CD4-positive, alpha-beta T cell (primary cell): ENCODE measurements around the gene EFCAB8. TPM values are rescaled to one million over a fixed set of nuclear protein-coding genes. Genes with fewer than 3 reads are reported as not detected.

ENCODE experiments used
- ATAC-seq: fragments of 200-7000 bp; cut with Tn5 transposase; one replicate; pipeline ENCODE4 v1.10.0; 2022; ENCODE audit warnings: mild to moderate bottlenecking; ENCODE audit not compliant: poor library complexity
- CTCF ChIA-PET: fragments of 350-600 bp; sonication (Branson Sonifier 250); formaldehyde crosslinking; loops from one replicate; lab custom pipeline; 2021; ENCODE audit warnings: antibody characterized with exemption, inconsistent platforms; lab: Charles Lee
- POLR2A ChIA-PET: fragments of 350-600 bp; sonication (Branson Sonifier 250); formaldehyde crosslinking; loops from one replicate; lab custom pipeline; 2021; ENCODE audit warnings: antibody characterized with exemption, inconsistent platforms; lab: Charles Lee
- DNase-seq, 14 experiments: peaks; one replicate each; pipeline ENCODE4 v3.0.0-alpha.2; 2013 to 2020; ENCODE audit warnings: mixed read lengths in 2 of 14
- H3K27ac ChIP-seq, 2 donors: one replicate each; pipeline versions ENCODE4 v1.5.1 to v1.7.0; 2013; ENCODE audit warnings: low read length in 2 of 2, low read depth in 1 of 2, mild to moderate bottlenecking in 1 of 2
- H3K27me3 ChIP-seq, 2 experiments: 1 replicate in 1 of 2; 2 replicates in 1 of 2; pipeline versions ENCODE4 v1.6.1 to v1.7.0; 2013; ENCODE audit warnings: low read length in 2 of 2, control low read depth in 1 of 2, mild to moderate bottlenecking in 1 of 2, moderate library complexity in 1 of 2; ENCODE audit not compliant: insufficient read depth in 2 of 2, control insufficient read depth in 1 of 2
- H3K36me3 ChIP-seq: one replicate; pipeline ENCODE4 v1.6.1; 2013; ENCODE audit warnings: low read length, control low read depth; ENCODE audit not compliant: insufficient read depth
- H3K4me1 ChIP-seq: one replicate; pipeline ENCODE4 v1.6.1; 2013; ENCODE audit warnings: low read length, control low read depth; ENCODE audit not compliant: insufficient read depth
- H3K4me3 ChIP-seq: one replicate; pipeline ENCODE4 v1.5.1; 2013; ENCODE audit warnings: mild to moderate bottlenecking, low read length, moderate library complexity
- H3K9me3 ChIP-seq, 2 experiments: 1 replicate in 1 of 2; 2 replicates in 1 of 2; pipeline versions ENCODE4 v1.6.1 to v1.7.0; 2013; ENCODE audit warnings: low read length in 2 of 2, mild to moderate bottlenecking in 2 of 2, control low read depth in 1 of 2, moderate library complexity in 1 of 2; ENCODE audit not compliant: control insufficient read depth in 1 of 2, insufficient read depth in 1 of 2
- H3K27ac Mint-ChIP-seq: one replicate; pipeline ENCODE4 v1.8.0; 2020; ENCODE audit warnings: mixed read lengths
- H3K27me3 Mint-ChIP-seq: one replicate; pipeline ENCODE4 v1.8.0; 2021; ENCODE audit warnings: mixed read lengths
- H3K36me3 Mint-ChIP-seq: one replicate; pipeline ENCODE4 v1.8.0; 2021; ENCODE audit warnings: low read depth, mixed read lengths
- H3K4me1 Mint-ChIP-seq: one replicate; pipeline ENCODE4 v1.8.0; 2021; ENCODE audit warnings: low read depth, mixed read lengths
- H3K4me3 Mint-ChIP-seq: one replicate; pipeline ENCODE4 v1.8.0; 2020; ENCODE audit warnings: mild to moderate bottlenecking, mixed read lengths
- H3K9me3 Mint-ChIP-seq: one replicate; pipeline ENCODE4 v1.8.0; 2020; ENCODE audit warnings: mixed read lengths
- CTCF ChIP-seq: fragments of 200-600 bp; IDR thresholded peaks from one replicate; pipeline ENCODE4 v1.8.0; 2022; ENCODE audit warnings: antibody characterized with exemption, mild to moderate bottlenecking
- intact Hi-C, 2 experiments: fragments of 100-400 bp; cut with DNase I in 1 of 2; cut with micrococcal nuclease in 1 of 2; formaldehyde crosslinking; loops; one replicate each; pipeline versions ENCODE4 v1.15.1 to v1.9.0; 2023 to 2025; cut with DNase I, micrococcal nuclease
- total RNA-seq, 174 experiments: library from RNA in 2 of 174; stranded (reverse) in 2 of 174; gene quantifications; one replicate each; pipeline ENCODE4 v1.2.3 and lab custom pipeline; 2021 to 2026

The EFCAB8 gene
- total RNA-seq, 2 experiments from 2014 or later = 0.81 to 2.5 TPM

DNA sequence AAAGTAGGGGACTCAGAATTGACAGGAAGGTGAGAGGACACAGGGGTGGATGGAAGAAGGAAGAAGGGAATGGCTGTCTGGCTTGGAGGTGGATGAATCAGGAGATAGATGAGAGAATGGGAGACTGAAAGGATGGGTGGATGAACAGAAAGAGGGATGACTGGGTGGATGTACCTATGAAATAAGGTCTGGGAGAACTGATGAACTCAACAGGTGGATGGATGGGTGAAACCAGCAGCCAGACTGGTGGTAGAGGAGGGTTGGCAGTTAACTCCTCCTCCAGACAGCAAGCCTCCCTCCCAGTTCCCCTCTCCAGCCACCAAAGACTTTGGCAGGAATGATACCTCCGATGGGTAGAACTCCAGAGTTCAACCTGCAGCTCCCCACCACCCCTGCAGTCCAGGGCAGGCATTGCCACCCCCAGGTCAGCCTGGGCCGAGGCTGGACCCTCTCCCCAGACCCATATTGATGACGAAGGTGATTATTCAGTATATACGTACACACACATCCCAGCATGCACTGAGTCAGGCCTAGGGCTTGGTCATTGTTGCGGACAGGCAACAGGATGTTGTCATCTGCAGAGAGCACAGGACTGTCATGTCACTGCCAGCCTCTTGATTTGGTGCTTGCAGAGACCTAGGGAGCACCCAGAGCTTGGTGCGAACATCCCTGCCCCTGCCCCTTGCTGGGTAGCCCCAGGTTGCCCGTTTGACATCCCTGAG, 143.5 kb downstream of the EFCAB8 start:
- DNase-seq = no peak
- peaks cover 24% of the 10 kb centered on the region for H3K4me1 ChIP-seq
- POLR2A ChIA-PET = interaction anchor here (1.4 kb wide), 1 partner anchor 28 kb away, joined by 5 read pairs; no protein-coding TSS in a partner anchor
- Mint-ChIP-seq H3K27ac (no peak overlapping the region), H3K27me3 (no peaks in the 10 kb centered on the region), H3K4me1 (peaks cover 51% of the 10 kb centered on the region), H3K9me3 (peaks cover 5% of the 10 kb centered on the region), H3K36me3 (no peaks in the 10 kb centered on the region), H3K4me3 (no peak overlapping the region)
- H3K27me3 ChIP-seq = no peaks in the 10 kb centered on the region
- peaks cover 0 to 13% of the 10 kb centered on the region in 2 experiments for H3K9me3 ChIP-seq
- CTCF ChIA-PET = no interaction called here
- ATAC-seq = no peak
- no peak for TF ChIP-seq CTCF
- no peaks in the 10 kb centered on the region for H3K36me3 ChIP-seq
- H3K27ac ChIP-seq = no peak overlapping the region
- no peak overlapping the region for H3K4me3 ChIP-seq
- intact Hi-C loops = no loop called here

DNA sequence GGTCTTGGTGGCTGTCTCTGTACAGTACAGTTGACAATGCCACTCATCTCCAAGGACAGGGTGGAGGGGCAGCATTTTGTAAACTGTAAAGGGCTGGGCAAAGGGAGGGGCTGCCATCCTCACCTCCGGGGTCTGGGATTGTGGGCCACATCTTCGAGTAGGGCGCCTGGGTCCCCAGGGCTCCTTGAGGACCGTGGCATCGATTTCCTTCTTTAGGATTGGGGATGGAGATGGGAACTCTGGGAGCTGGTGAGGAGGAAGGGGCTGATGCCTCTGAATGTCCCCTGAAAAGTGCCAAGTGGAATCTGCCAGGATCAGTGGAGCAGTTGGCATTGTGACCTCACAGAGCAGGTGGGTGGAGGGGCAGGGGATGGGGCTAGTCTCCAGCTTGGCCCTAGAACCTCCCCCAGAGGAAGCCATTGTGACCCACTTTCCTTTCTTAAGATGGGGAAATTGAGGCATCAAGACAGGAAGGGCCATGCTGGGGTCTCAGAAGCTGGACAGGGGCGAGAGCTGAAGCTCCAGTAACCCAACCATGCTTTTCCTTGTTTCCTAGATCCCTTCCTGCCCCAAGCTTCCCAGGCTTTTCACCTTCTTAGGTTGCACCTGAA, 145.5 kb downstream of the EFCAB8 start, which contains the start of gene SUN5:
Gene SUN5 (minus strand): TSS at position 293 of the 611 bp plus-strand sequence. CDS start 93 bp downstream, at position 200.
- Mint-ChIP-seq H3K9me3 (peaks cover 2% of the 10 kb centered on the region), H3K4me3 (no peak within 1 kb of the TSS), H3K27me3 (no peaks in the 10 kb centered on the region), H3K36me3 (no peaks in the 10 kb centered on the region), H3K27ac (peak within 1 kb of the TSS; percentile 35), H3K4me1 (peaks cover 44% of the 10 kb centered on the region)
- CTCF ChIA-PET = interaction anchor here (1.0 to 1.8 kb wide), 3 partner anchors 36 to 103 kb away, joined by 5 to 11 read pairs (median 9); no protein-coding TSS in a partner anchor
- H3K4me1 ChIP-seq = peaks cover 18% of the 10 kb centered on the region
- H3K9me3 ChIP-seq = peaks cover 0 to 13% of the 10 kb centered on the region in 2 experiments
- no peaks in the 10 kb centered on the region for H3K36me3 ChIP-seq
- intact Hi-C loops = no loop called here
- TF ChIP-seq CTCF = no peak
- ATAC-seq (no peak), DNase-seq (no peak)
- H3K4me3 ChIP-seq = no peak within 1 kb of the TSS
- H3K27me3 ChIP-seq = no peaks in the 10 kb centered on the region
- no peak within 1 kb of the TSS for H3K27ac ChIP-seq
- POLR2A ChIA-PET = interaction anchor here (1.5 to 2.4 kb wide), 3 partner anchors 32 to 58 kb away, joined by 5 to 9 read pairs (median 7); no protein-coding TSS in a partner anchor

DNA sequence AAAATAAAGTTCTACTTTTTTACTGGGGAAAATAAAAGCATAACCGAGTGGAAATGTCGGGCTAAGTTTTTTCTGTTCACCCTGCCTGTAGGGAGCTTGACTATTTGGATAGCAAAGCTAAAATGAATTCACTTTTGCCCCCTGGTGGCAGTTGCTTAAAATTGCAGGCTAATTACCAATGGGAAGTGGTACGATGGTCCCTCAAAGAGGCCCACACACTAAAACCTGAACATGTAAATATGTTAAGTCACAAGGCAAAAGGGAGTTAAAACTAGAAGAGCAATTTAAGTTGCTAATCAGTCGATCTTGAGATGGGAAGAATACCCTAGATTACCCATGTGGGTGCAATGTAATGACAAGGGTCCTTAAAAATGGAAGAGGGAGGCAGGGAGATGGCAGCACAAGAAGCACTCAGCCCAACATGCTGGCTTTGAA, 146.4 kb downstream of the EFCAB8 start:
- no peak overlapping the region for H3K4me3 ChIP-seq
- DNase-seq (peak in 4 of 14 experiments; percentile 43 to 66 (median 61)), ATAC-seq (no peak)
- Mint-ChIP-seq H3K27ac (peak overlapping the region; percentile 35), H3K4me3 (no peak overlapping the region), H3K27me3 (no peaks in the 10 kb centered on the region), H3K4me1 (peaks cover 37% of the 10 kb centered on the region), H3K9me3 (peaks cover 2% of the 10 kb centered on the region), H3K36me3 (no peaks in the 10 kb centered on the region)
- no peaks in the 10 kb centered on the region for H3K36me3 ChIP-seq
- H3K4me1 ChIP-seq = peaks cover 18% of the 10 kb centered on the region
- H3K9me3 ChIP-seq = peaks cover 0 to 13% of the 10 kb centered on the region in 2 experiments
- ChIA-PET POLR2A (interaction anchor here (1.5 to 2.4 kb wide), 3 partner anchors 33 to 59 kb away, joined by 5 to 9 read pairs (median 7); no protein-coding TSS in a partner anchor), CTCF (interaction anchor here (0.6 to 1.8 kb wide), 4 partner anchors 37 to 104 kb away, joined by 3 to 11 read pairs (median 7); no protein-coding TSS in a partner anchor)
- no peaks in the 10 kb centered on the region for H3K27me3 ChIP-seq
- TF ChIP-seq CTCF = peak; percentile 65
- intact Hi-C loops = loop anchor here (1.0 to 5.0 kb wide), 2 partner anchors 38 to 103 kb away; no protein-coding TSS in a partner anchor
- no peak overlapping the region for H3K27ac ChIP-seq
